HEK293 (cell line): ENCODE results near the gene PPIL3.

ENCODE experiments used
- KLF8 ChIP-seq: fragments of 450-650 bp; formaldehyde crosslinking; IDR thresholded peaks from 2 replicates; pipeline ENCODE4 v1.5.1; 2016; ENCODE audit warnings: missing biosample characterization, missing genetic modification characterization
- OVOL3 ChIP-seq: fragments of 450-650 bp; formaldehyde crosslinking; IDR thresholded peaks from 2 replicates; pipeline ENCODE4 v1.5.1; 2016; ENCODE audit warnings: missing biosample characterization, missing genetic modification characterization
- REPIN1 ChIP-seq: fragments of 450-650 bp; formaldehyde crosslinking; IDR thresholded peaks from 2 replicates; pipeline ENCODE4 v1.5.1; 2017; ENCODE audit warnings: missing biosample characterization, missing genetic modification characterization, low read depth
- YY1 ChIP-seq: fragments of 450-650 bp; formaldehyde crosslinking; IDR thresholded peaks from 2 replicates; pipeline ENCODE4 v1.5.1; 2018; ENCODE audit warnings: missing biosample characterization, missing genetic modification characterization
- ZFP41 ChIP-seq: fragments of 450-650 bp; formaldehyde crosslinking; IDR thresholded peaks from 2 replicates; pipeline ENCODE4 v1.5.1; 2016; ENCODE audit warnings: missing biosample characterization, missing genetic modification characterization, borderline replicate concordance
- ZNF138 ChIP-seq: fragments of 450-650 bp; formaldehyde crosslinking; IDR thresholded peaks from 2 replicates; pipeline ENCODE4 v1.5.1; 2016; ENCODE audit warnings: missing biosample characterization, missing genetic modification characterization, borderline replicate concordance
- ZNF501 ChIP-seq: fragments of 450-650 bp; formaldehyde crosslinking; IDR thresholded peaks from 2 replicates; pipeline ENCODE4 v1.5.1; 2016; ENCODE audit warnings: missing biosample characterization, missing genetic modification characterization
- ZNF596 ChIP-seq: fragments of 450-650 bp; IDR thresholded peaks from 2 replicates; pipeline ENCODE4 v1.5.0; 2018; ENCODE audit warnings: missing biosample characterization, mild to moderate bottlenecking, missing genetic modification characterization, moderate library complexity
- ZNF707 ChIP-seq: fragments of 450-650 bp; formaldehyde crosslinking; IDR thresholded peaks from 2 replicates; pipeline ENCODE4 v1.5.1; 2016; ENCODE audit warnings: missing biosample characterization, missing genetic modification characterization
- TF ChIP-seq, protein P1 (sequence below): fragments of 450-650 bp; formaldehyde crosslinking; IDR thresholded peaks from 2 replicates; pipeline ENCODE4 v1.5.1; 2017; ENCODE audit warnings: missing biosample characterization, missing genetic modification characterization
- TF ChIP-seq, protein P2 (sequence below): fragments of 450-650 bp; formaldehyde crosslinking; IDR thresholded peaks from 2 replicates; pipeline ENCODE4 v1.5.1; 2016; ENCODE audit warnings: missing biosample characterization, missing genetic modification characterization
- TF ChIP-seq, protein P3 (sequence below): fragments of 450-650 bp; formaldehyde crosslinking; IDR thresholded peaks from 2 replicates; pipeline ENCODE4 v1.5.1; 2016; ENCODE audit warnings: missing biosample characterization, missing genetic modification characterization

DNA sequence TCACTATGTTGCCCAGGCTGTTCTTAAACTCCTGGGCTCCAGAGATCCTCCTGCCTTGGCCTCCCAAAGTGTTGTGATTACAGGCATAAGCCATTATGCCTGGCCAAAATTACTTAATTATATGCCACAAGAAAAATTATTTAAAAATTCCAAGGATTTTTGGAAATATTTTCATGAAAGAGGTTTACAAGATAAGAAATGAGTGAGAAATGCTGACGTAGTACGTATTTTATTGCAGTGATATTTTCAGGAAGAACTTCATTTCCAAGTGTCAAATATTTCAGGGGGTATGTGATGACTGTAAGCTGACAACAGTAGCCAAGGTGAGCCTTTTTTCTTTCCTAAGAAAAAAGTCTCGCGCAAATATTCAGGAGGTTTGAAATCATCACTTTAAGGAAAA lies 21.1 kb upstream of the PPIL3 start:
- TF ChIP-seq, protein P1, sequence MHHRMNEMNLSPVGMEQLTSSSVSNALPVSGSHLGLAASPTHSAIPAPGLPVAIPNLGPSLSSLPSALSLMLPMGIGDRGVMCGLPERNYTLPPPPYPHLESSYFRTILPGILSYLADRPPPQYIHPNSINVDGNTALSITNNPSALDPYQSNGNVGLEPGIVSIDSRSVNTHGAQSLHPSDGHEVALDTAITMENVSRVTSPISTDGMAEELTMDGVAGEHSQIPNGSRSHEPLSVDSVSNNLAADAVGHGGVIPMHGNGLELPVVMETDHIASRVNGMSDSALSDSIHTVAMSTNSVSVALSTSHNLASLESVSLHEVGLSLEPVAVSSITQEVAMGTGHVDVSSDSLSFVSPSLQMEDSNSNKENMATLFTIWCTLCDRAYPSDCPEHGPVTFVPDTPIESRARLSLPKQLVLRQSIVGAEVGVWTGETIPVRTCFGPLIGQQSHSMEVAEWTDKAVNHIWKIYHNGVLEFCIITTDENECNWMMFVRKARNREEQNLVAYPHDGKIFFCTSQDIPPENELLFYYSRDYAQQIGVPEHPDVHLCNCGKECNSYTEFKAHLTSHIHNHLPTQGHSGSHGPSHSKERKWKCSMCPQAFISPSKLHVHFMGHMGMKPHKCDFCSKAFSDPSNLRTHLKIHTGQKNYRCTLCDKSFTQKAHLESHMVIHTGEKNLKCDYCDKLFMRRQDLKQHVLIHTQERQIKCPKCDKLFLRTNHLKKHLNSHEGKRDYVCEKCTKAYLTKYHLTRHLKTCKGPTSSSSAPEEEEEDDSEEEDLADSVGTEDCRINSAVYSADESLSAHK = no peak
- TF ChIP-seq, protein P2, sequence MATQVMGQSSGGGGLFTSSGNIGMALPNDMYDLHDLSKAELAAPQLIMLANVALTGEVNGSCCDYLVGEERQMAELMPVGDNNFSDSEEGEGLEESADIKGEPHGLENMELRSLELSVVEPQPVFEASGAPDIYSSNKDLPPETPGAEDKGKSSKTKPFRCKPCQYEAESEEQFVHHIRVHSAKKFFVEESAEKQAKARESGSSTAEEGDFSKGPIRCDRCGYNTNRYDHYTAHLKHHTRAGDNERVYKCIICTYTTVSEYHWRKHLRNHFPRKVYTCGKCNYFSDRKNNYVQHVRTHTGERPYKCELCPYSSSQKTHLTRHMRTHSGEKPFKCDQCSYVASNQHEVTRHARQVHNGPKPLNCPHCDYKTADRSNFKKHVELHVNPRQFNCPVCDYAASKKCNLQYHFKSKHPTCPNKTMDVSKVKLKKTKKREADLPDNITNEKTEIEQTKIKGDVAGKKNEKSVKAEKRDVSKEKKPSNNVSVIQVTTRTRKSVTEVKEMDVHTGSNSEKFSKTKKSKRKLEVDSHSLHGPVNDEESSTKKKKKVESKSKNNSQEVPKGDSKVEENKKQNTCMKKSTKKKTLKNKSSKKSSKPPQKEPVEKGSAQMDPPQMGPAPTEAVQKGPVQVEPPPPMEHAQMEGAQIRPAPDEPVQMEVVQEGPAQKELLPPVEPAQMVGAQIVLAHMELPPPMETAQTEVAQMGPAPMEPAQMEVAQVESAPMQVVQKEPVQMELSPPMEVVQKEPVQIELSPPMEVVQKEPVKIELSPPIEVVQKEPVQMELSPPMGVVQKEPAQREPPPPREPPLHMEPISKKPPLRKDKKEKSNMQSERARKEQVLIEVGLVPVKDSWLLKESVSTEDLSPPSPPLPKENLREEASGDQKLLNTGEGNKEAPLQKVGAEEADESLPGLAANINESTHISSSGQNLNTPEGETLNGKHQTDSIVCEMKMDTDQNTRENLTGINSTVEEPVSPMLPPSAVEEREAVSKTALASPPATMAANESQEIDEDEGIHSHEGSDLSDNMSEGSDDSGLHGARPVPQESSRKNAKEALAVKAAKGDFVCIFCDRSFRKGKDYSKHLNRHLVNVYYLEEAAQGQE (tag by site-specific recombination) = no peak
- TF ChIP-seq, protein P3, sequence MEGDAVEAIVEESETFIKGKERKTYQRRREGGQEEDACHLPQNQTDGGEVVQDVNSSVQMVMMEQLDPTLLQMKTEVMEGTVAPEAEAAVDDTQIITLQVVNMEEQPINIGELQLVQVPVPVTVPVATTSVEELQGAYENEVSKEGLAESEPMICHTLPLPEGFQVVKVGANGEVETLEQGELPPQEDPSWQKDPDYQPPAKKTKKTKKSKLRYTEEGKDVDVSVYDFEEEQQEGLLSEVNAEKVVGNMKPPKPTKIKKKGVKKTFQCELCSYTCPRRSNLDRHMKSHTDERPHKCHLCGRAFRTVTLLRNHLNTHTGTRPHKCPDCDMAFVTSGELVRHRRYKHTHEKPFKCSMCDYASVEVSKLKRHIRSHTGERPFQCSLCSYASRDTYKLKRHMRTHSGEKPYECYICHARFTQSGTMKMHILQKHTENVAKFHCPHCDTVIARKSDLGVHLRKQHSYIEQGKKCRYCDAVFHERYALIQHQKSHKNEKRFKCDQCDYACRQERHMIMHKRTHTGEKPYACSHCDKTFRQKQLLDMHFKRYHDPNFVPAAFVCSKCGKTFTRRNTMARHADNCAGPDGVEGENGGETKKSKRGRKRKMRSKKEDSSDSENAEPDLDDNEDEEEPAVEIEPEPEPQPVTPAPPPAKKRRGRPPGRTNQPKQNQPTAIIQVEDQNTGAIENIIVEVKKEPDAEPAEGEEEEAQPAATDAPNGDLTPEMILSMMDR (tag by site-specific recombination) = no peak
- no peak for TF ChIP-seq KLF8 (tag by site-specific recombination)
- no peak for TF ChIP-seq ZNF596 (tag by site-specific recombination)
- no peak for TF ChIP-seq YY1 (tag by site-specific recombination)
- no peak for TF ChIP-seq ZNF707 (tag by site-specific recombination)
- TF ChIP-seq OVOL3 = no peak
- no peak for TF ChIP-seq REPIN1 (tag by site-specific recombination)
- TF ChIP-seq ZFP41 (tag by site-specific recombination) = no peak
- no peak for TF ChIP-seq ZNF501 (tag by site-specific recombination)
- no peak for TF ChIP-seq ZNF138
